Esophagus squamous epithelium (tissue), 5 donors: ENCODE results near the gene CENPP. TPM values are rescaled to one million over a fixed set of nuclear protein-coding genes. Genes with fewer than 3 reads are reported as not detected.
"Not testable (repeated sequence)": the region's sequence is repeated elsewhere in the genome, so short reads cannot be mapped to it uniquely, and the experiment has no call there.

Experiments used
- DNase-seq: peaks from one replicate; lab custom pipeline; 2025; lab: John Stamatoyannopoulos, UW
- H3K27ac ChIP-seq, 4 donors: fragments of 200-600 bp; sonication (generic); one replicate each; pipeline ENCODE4 v1.5.1; 2016 to 2019; ENCODE audit warnings: mild to moderate bottlenecking in 1 of 4
- H3K27me3 ChIP-seq, 4 donors: fragments of 200-600 bp; sonication (generic); 1 replicate in 3 of 4; 2 replicates in 1 of 4; pipeline versions ENCODE4 v1.5.1 to v1.6.0; 2017 to 2021; ENCODE audit warnings: antibody characterized with exemption in 1 of 4
- H3K36me3 ChIP-seq, 3 donors: fragments of 200-600 bp; sonication (generic); one replicate each; pipeline ENCODE4 v1.5.1; 2016 to 2019
- H3K4me1 ChIP-seq, 3 donors: fragments of 200-600 bp; sonication (generic); one replicate each; pipeline ENCODE4 v1.5.1; 2017 to 2019
- H3K4me3 ChIP-seq, 4 donors: fragments of 200-600 bp; sonication (generic); 1 replicate in 3 of 4; 2 replicates in 1 of 4; pipeline ENCODE4 v1.5.1; 2016 to 2019; ENCODE audit warnings: mild to moderate bottlenecking in 2 of 4, moderate library complexity in 1 of 4
- H3K9me3 ChIP-seq, 3 donors: fragments of 200-600 bp; sonication (generic); one replicate each; pipeline ENCODE4 v1.5.1; 2016 to 2019
- CTCF ChIP-seq, 6 experiments: fragments of 450-650 bp in 4 of 6; fragments of 200-600 bp in 2 of 6; sonication (generic) in 2 of 6; IDR thresholded peaks; one replicate each; pipeline ENCODE4 v1.5.1; 2016 to 2019; ENCODE audit warnings: antibody characterized with exemption in 6 of 6, mild to moderate bottlenecking in 4 of 6, moderate library complexity in 4 of 6
- POLR2A ChIP-seq, 4 donors: fragments of 450-650 bp; IDR thresholded peaks; one replicate each; pipeline ENCODE4 v1.6.1; 2017; ENCODE audit warnings: antibody characterized with exemption in 4 of 4, mild to moderate bottlenecking in 4 of 4, moderate library complexity in 3 of 4
- WGBS, 2 donors: methylation state at CpG; one replicate each; pipeline ENCODE4 v1.1.5; 2018; 5-methylcytosine and 5-hydroxymethylcytosine counted together
- intact Hi-C: fragments of 100-400 bp; cut with DNase I; formaldehyde crosslinking; loops from one replicate; pipeline ENCODE4 v1.15.0; 2022
- total RNA-seq, 4 donors: library from RNA; depleted of rRNA; stranded (reverse); fragments of >200 nt; gene quantifications; one replicate each; pipeline ENCODE4 v1.1.0, GENCODE V29; 2016
- donor health status: DM: yes; HTN: yes; CAD: no.

CENPP gene
- total RNA-seq, 4 donors from 2014 or later: 6.0 to 10.7 (median 7.5) TPM

GRCh38 chr9:92592537-92592936, 266.8 kb downstream of the CENPP start:
- Histone ChIP-seq H3K36me3 (no peaks in the 10 kb centered on the region), H3K27me3 (no peaks in the 10 kb centered on the region), H3K4me3 (no peak overlapping the region), H3K4me1 (peaks cover 10 to 46% (median 13%) of the 10 kb centered on the region in 3 donors), H3K27ac (peak overlapping the region in 3 of 4 donors; percentile 11 to 65 (median 60)), H3K9me3 (no peaks in the 10 kb centered on the region)
- TF ChIP-seq POLR2A (IDR thresholded peaks at IDR 0.05): no peak
- TF ChIP-seq CTCF (IDR thresholded peaks at IDR 0.05): peak in 1 of 6 experiments; percentile 29
- WGBS, 2 donors: 73 to 88% methylated on average over 1 of the region's 1 CpG
- DNase-seq: no peak
- intact Hi-C loops: loop anchor here (10.0 kb wide), 1 partner anchor 88 kb away; no protein-coding TSS in a partner anchor

DNA sequence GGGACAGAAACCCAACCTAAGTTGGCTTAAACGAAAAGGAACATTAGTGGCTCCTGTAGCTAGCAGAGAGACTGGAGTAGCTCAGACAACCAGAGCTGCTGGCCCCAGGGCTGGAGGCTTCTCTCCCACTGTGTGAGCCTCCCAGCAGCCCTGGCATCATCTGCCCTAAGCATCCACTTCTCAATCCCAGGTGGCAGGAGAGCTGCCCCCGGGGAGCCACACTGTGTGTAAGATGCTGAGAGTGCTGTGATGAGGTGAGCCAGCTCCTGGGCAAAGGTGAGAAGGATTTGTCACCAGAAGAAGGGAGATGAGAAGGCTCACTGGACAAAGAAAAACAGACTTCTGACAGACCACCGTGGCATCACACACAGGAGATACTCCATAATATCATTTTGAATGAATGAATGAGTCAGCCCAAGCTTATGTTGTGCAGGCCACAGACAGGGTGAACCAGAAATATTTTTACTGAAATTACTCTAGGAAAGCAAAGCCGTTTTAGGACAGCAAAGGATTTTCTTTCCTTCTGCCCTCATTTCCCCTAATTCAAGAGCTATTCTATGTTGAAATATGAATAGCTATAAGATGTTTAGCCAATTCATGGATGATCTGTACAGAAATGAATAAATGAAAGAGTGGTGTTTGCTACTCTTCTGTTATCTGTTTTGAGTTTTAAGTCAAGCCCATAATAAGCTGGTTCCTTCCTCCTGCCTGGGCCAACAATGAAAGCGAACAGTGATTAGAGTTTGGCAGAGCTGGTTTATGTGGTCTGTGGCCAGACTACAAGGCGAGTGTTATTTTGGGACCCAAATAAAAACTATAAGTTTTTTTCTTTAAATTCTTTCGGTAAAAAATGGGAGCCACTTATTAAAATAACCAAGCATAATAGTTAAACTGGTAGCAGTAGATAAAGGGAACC, 267.5 kb downstream of the CENPP start:
- no peak overlapping the region for H3K4me3 ChIP-seq
- peak overlapping the region; percentile 11 to 65 (median 48) for H3K27ac ChIP-seq
- H3K27me3 ChIP-seq: no peaks in the 10 kb centered on the region
- H3K4me1 ChIP-seq: peaks cover 13 to 52% (median 13%) of the 10 kb centered on the region in 3 donors
- TF ChIP-seq CTCF (IDR thresholded peaks at IDR 0.05): no peak
- no peaks in the 10 kb centered on the region for H3K36me3 ChIP-seq
- whole genome bisulfite sequencing, 2 donors: 46 to 63% methylated on average over 6 to 7 of the region's 7 CpGs
- DNase-seq: no peak
- intact Hi-C loops: loop anchor here (10.0 kb wide), 1 partner anchor 88 kb away; no protein-coding TSS in a partner anchor
- H3K9me3 ChIP-seq: no peaks in the 10 kb centered on the region

DNA sequence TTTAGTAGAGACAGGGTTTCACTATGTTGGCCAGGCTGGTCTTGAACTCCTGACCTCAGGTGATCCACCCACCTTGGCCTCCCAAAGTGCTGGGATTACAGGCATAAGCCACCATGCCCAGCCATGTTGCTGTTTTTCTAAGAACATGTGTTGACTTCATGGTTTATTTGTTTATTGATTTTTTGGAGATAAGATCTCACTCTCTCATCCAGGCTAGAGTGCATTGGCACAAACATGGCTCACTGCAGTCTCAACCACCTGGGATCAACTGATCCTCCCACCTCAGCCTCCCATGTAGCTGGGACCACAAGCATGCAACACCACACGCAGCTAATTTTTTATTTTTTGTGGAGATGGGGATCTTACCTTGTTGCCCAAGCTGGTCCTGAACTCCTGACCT, 269.3 kb downstream of the CENPP start:
- H3K36me3 ChIP-seq, H3K27me3 ChIP-seq, DNase-seq, H3K4me3 ChIP-seq, H3K9me3 ChIP-seq, H3K27ac ChIP-seq: not testable (repeated sequence)
- WGBS, 2 donors: 87 to 95% methylated on average over 1 of the region's 1 CpG
- intact Hi-C loops: loop anchor here (10.0 kb wide), 1 partner anchor 90 kb away; no protein-coding TSS in a partner anchor
- peaks cover 15 to 62% (median 18%) of the 10 kb centered on the region in 3 donors for H3K4me1 ChIP-seq

DNA sequence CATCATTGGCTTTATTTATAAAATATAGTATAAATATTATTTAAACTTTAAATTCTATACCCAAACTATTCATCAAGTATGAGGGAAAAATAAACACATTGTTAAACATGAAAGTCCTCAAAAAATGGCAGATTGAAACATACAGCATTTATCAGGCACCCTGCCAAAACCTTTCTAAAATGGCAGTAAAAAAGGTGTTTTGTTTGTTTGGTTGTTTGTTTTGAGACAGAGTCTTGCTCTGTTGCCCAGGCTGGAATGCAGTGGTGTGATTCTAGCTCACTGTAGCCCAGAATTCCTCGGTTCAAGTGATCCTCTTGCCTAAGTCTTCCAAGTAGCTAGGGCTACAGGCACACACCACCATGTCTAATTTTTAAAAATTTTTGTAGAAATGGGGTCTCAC, 270.2 kb downstream of the CENPP start:
- 83 to 88% methylated on average over 1 of the region's 1 CpG for WGBS, 2 donors
- Histone ChIP-seq H3K27ac (no peak overlapping the region), H3K36me3 (no peaks in the 10 kb centered on the region), H3K9me3 (no peaks in the 10 kb centered on the region), H3K27me3 (no peaks in the 10 kb centered on the region), H3K4me1 (peaks cover 17 to 62% (median 19%) of the 10 kb centered on the region in 3 donors), H3K4me3 (no peak overlapping the region)
- DNase-seq: no peak
- intact Hi-C loops: loop anchor here (10.0 kb wide), 1 partner anchor 91 kb away; no protein-coding TSS in a partner anchor
- TF ChIP-seq CTCF (IDR thresholded peaks at IDR 0.05): no peak
- no peak for TF ChIP-seq POLR2A (IDR thresholded peaks at IDR 0.05)

DNA sequence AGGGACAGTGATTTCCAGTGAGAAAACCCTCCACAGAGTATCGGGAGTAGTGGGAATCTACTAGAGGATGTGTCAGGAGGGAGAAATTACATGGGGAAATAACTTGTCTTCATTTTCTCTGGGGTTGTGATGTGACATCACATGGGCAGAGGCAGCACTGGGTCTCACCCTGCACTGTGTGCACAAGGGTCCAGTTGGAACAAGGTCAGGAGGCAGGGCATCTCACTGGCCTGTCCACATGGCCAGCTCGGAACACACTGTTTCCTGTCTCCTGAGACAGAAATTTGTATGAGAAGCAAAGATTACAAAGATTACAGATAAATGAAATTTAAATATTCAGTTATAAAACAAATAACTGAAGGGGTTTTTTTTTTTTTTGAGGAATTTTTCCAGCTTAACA, 272.6 kb downstream of the CENPP start:
- Histone ChIP-seq H3K4me3 (no peak overlapping the region), H3K27me3 (no peaks in the 10 kb centered on the region), H3K4me1 (peaks cover 24 to 67% (median 40%) of the 10 kb centered on the region in 3 donors), H3K36me3 (no peaks in the 10 kb centered on the region), H3K9me3 (no peaks in the 10 kb centered on the region), H3K27ac (peak overlapping the region in 3 of 4 donors; percentile 70 to 87 (median 76))
- WGBS, 2 donors: 60 to 79% methylated on average over 1 to 2 of the region's 2 CpGs
- TF ChIP-seq POLR2A (IDR thresholded peaks at IDR 0.05) (no peak), CTCF (IDR thresholded peaks at IDR 0.05) (no peak)
- DNase-seq: no peak
- intact Hi-C loops: loop anchor here (10.0 kb wide), 1 partner anchor 94 kb away; no protein-coding TSS in a partner anchor
